Measurements from ENCODE around the gene SEMA3C.

Gene SEMA3C

DNA sequence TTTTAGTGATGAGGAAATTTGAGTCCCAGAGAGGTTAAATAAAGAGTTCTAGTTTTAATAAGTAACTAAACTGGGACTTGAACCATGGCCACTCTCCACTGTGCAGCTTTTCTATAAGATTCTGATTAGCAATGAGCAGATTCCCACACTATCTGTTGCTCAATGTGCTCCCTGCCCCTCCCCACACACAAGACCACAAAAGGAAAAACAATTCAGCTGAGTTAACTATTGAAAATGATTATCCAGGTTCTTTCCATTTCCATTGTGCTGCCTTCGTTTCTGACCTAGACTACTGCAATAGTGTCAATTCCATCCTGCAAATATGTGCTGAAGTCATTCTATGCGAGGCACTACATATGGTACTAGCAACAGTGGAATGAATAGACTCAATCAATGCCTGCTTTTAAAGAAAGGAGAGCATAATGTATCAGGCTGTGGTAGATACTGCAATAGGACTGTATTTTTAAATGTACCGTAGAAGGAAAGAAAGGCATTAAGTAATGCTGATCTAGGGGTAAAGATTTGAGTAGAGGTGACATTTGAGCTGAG is 97.0 kb downstream of the SEMA3C start:
- no peak for DNase-seq

DNA sequence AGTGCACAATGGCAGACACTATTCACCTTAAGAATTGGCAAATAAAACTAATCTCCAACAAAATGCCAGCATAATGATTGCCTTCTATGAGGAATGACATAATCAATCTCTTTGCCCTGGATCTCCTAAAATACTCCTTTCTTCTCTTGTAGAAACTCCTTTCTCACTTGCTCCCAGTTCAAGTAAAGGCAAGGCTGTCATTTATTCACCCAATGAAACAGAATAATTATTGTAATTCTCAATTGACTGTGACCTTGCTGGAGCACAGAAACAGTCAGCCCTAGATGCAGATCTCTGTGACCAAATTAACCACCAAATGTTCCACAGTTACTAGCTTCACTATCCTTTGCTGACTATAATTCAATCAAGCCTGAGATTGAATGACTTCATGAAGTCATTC is 99.3 kb downstream of the SEMA3C start:
- DNase-seq: no peak

DNA sequence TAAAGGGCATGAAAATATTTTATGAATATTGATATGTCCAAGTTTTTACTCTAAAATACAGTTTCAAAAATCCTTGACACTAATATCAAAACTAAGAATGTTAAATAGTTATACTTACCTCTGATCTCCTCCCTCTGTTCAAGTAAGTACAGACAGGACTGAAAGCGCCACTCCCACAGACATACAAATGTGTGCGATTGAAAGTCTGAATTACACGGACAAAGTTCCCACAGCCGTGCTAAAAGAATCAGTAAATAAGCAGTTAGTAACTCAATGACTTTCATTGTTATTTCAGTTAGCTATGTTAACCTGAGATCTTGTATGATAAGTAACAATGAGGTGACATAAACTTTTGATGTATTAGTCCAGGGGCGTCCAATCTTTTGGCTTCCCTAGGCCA is 100.7 kb downstream of the SEMA3C start:
- no peak for DNase-seq

DNA sequence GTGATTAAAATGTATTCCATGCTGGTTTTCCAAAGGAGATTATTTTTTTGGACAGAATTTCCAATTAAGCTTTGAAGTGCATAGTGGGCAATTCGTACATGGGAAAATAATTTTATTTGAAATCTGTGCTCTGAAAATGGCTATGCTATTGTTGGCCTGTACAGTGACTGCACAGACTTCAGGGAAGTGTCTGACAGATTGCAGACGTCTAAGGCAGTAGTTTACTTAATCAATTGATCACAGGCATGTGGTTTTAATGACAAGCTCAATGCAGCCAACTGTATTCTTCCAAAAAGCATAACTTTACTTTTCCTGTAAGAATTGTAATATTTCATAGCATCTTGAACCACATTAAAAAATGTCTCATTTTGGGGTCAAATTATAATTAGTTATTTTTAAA is 102.0 kb downstream of the SEMA3C start:
- DNase-seq: no peak

DNA sequence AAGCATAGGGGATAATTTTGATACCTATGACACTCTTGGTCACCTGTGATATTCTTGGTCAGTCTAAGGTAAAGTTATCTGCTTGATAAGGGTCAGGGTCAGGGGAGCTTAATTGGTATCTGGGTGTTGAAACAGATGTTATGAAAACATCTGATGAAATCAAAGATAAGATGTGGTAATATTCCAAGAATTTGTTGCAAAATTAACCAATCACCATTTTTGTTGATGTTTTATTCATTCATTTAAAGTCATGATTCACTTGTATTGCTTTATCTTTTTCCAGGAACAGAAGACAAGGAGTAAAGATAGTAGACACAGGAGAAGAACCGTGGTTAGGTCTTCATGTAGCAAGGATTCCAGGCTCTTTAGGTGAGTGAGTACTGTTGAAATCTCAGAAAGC is 103.1 kb downstream of the SEMA3C start:
- DNase-seq: no peak

DNA sequence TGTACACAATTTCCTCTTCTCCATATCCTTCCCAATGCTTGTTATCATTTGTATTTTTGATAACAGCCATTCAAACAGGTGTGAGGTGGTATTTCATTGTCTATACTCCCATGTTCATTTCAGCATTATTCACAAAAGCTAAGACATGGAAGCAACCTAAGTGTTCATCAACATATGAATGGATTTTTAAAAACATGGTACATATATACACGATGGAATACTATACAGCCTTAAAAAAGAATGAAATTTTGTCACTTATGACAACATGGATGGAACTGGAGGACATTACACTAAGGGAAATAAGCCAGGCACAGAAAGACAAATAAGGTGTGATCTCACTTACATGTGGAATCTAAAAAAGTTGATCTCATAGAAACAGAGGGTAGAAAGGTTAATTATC is 109.3 kb downstream of the SEMA3C start:
- DNase-seq: no peak

DNA sequence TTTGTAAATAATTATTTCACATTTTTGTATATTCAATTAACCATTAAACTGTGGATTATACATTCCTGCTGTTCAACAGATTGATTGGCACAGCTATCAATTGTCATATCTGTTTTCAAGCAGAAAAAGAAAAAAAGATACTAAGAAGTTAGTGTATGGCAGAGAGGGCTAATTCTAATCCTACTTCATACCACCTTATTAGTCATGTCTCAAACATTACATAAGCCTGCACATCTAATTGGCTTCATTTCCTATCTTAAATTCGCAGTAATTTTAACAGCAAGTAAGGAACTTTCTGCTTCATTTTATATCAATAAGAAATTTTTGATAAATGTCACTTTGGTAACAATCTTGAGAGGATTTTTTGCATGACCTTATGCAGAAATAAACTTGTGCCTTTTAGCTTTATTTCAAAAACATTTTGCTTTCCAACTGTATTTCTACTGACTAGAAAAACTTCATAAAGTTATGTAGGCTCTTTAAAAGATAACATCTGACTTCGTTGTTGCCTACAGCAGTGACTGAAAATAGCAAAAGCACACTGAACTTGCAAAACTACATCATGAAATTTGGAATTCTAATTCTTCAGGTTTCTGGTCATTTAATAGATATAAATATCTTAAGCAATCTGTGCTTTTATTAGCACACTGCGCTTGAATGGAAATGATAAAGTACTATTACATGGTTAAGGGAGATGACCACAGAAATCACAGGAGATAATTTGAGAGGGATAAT is 111.5 kb downstream of the SEMA3C start:
- no peak for DNase-seq

DNA sequence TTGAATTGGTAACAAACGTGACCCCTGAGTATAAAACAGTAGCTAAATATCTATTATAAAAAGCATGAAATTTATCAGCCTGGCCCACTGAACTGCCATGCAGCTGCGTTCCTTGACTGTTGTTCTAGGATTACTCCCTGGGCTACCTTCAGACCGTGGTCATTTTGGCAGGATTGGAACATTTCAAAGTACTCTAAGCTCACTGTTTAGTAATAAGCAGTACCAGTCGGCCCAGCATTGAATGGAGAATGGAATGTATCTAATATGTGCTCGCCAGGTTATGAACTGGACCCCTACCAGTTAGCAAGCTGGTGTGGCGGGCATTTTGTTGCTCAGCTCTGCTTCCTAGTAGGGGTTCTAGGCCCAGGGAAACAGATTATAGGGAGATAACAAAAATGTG is 112.2 kb downstream of the SEMA3C start:
- no peak for DNase-seq

DNA sequence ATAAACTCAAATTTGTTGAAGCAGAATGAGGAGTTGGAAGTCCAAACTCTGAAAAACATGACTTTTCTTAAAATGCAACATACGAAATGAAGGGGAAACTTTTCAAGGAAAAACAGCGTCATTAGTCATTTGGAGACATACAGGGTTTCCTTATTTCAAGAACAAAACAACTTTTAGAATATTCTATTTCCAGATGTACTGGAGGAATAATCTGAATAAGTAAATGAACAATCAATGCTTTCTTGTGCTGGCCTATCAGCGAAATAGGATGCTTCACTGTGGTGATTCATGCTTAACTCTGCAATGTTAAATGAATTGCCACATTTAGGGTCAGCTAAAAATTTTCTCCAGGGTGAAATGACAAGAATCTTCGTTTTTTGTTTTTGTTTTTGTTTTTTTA is 114.3 kb downstream of the SEMA3C start:
- no peak for DNase-seq

DNA sequence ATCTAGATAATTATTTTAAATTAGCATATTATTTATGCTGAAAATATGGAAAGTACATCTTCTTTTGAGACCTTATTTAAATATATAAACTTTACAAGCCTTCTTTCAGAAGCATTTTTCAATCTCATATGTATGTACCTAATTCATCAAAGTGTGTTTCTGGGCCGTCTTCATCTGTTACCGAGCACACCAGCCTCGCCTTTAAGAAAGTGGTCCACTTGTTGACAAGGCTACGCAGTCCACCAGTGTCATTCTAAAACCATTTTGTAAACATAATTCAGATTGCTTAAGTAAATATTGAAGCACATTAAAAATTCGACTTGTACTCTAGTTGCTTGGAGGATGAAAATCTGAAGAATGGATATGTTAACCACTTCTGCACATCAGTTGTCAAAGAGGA is 116.3 kb downstream of the SEMA3C start:
- DNase-seq: no peak

DNA sequence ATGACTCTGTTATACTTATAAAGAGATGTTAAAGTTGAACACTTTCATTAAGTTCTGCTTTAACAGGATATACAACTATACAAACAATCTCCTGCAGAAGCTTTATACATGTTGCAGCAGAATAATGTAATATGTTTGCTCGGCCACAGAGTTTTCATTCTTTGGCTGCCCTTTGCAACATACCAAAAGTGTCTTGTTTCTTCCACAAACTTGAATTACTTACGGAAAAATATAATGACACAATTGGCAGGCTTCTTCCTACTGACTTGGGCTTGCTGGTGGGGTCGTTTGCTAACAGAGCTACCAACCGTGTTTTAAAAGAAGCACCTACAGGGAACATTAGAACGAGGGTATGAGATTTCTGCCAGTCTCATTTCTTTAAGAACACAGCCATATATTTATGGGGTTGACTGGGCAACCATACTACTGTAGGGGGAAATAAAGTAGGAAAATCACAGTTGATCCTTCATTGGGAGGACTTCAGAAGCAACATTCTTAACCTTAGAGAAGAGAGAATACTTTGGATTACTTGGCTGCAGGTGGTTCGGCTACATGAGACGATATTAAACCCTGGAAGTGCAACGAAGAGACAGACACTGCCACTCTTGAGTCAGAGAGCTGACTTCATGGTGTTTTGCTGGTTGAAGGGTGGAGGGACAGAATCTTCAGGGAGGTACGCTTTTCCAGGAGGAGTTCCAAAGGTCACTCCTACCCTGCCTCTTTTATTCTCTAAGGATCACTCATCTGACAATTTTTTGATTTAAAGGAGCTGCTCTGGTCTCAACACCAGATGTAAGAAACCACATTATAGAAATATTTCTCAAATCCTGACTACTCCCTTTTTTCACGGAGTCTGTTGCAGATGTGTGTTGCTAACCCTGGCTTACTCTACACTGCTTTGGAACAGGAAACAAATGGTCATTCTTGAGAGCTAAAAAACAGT is 123.9 kb downstream of the SEMA3C start:
- no peak for DNase-seq

DNA sequence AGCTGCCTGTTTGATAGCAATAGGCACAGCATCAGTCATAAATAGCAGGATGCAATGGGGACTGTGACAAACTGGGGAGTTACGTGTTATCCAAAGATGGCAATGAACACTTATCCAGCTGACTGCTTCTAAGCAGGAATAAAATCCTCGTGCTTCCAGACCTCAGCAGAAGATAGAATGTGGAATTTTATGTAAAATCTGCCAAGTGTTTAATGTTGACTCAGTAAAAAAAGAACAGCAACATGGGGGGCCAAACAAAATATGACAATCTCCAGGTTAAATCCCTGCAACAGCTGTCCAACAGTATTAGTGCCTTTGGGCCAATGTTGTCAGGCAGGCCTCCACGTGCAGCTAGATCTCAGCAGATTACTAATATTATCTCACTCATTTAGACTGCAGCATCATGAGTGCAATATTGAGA is 127.3 kb downstream of the SEMA3C start:
- DNase-seq: no peak

DNA sequence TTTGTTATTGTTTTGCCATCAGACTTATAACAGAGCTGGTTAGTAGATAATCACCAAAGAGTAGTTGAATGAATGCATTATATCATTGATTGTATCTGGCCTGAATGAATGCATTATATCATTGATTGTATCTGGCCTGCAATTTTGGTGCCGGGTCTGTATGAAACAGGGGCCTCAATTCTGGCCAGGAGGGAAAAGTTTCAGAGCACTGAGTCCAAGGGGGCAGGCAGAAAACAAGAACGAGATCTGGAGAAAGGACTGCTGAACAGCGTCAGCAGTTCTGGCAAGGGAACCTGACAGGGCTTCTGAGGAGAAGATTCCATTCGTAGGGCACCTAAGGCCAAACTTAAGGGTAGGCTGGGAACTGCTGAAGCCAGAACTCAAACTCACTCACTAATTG is 128.0 kb downstream of the SEMA3C start:
- DNase-seq: no peak

DNA sequence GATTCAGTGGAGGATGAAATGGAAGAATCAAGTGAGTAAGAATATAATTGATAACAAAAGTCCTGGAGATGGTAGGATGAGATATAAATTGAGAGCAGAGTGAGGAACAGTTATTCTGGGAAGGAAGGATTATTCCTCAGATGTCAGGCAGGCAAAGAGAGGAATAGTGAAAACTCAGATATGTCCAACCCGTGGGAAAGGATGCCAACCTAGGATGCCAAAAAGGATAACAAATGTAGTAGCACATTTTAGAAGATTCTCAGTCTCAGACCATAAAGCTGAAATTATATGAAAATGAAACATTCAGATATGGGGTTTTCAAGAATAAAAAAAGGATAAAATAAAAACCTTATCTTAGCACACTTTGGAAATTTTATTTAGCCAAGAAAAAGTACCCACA is 131.1 kb downstream of the SEMA3C start:
- no peak for DNase-seq

DNA sequence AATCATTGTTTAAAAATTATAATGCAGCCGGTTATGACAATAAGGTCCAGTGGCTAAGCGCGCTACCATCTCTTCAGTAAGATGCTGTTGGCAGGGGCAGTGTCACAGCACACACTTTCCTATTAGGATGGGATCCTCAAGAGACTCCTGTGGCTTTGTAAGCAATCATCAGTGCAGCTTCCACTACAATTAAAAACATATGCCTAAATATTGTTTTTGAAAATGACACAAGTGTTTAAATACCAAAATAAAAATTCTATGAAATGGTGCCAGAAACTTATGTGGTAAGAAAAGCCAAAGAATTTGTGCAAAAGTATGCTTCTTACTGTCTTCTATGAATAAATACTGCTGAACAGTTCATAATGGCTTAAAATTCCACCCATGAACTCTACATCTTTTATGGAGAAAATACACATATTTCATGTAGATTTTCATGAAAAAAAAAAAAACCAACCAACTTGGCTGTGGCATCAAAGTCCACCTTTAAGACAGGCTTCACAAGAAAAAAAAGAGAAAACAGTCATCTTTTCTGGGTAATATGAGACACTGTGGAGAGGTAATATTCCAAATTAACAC is 132.8 kb downstream of the SEMA3C start:
- DNase-seq: no peak

DNA sequence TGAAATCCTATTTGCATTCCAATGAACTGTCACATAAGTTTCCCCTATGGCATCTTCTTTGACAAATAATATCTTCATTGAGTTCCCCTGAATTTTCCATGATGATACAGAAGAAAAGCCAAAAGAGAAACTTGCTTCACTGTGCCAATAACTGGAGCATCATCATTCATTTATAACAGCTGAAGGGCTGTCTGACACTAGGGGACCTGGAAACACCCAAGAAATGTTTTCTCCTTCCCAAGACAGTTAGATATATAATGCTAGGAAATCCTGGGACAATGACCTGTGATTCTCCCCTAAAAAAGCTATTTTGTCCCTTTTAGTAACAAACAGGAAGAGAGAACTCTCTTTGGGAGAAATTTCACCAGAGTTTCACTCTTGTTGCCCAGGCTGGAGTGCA is 133.6 kb downstream of the SEMA3C start:
- DNase-seq: peak; percentile 17

DNA sequence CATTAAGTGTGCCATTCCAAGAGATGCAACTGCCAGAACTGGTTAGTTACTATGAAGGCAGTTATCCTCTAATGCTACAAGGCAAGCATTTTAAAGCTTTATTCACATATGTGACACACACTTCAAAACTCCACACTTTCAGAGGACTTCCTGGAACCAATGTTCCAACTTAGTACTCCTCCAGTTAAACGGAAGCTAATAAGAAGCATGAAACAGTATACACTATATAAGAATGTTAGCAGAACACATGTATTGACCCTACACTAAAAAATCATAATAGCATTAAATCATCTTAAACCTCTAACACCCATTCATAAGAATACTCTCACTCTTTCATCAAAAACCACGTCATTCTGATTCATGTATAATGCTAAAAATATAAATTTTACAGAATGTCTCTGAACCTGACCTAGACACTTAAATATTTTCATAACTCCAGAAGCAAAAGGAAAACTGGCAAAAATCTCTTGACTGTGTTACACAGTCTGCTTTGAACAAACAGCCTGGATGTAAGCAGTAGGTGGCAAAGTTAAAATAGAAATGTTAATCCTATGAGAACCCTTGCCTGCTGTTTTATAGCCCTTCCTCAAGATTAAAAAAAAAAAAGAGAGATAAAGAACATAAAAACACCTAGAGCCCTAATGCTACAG is 135.0 kb downstream of the SEMA3C start:
- DNase-seq: no peak

DNA sequence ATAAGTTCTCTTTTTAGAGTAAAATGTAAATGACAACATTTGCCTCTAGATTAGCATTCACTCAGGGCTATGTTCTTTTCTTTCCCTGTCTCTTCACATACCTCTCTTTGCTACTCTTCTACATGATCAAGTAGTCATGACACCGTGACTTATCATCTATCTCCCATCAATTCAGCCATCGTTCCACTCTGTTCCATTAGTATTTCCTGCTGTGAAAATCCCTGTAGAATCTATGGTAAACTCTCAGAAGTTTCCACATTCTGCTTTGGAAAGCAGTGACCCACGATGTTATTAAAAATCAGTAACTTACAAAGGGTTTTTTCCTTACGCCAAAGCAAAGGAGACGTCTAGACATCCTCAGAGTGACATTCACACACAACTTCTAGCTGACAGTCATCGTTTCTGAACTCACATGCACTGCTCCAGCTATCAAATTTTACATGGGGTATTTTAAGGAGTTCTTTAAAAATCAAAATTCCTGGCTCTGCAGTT is 135.6 kb downstream of the SEMA3C start:
- no peak for DNase-seq

DNA sequence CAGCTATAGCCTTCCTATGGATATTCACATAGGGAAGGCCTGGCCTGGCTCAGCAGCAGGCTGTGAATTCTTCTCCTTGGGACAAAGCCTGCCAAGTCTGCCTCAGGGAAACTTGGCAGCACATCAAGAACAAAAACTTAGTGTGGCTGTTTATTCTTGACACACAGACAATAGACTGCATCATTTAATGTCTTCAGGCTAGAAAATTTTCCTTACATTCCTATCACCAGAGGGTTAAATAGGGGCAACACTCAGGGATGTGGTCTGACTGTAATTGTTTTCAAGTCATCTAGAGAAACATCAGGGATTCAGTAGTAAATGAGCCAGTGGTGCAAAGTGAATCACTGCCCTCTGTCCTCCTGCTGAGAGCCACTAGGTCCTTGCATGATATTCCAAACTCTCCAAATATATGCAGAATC is 137.3 kb downstream of the SEMA3C start:
- DNase-seq: no peak

DNA sequence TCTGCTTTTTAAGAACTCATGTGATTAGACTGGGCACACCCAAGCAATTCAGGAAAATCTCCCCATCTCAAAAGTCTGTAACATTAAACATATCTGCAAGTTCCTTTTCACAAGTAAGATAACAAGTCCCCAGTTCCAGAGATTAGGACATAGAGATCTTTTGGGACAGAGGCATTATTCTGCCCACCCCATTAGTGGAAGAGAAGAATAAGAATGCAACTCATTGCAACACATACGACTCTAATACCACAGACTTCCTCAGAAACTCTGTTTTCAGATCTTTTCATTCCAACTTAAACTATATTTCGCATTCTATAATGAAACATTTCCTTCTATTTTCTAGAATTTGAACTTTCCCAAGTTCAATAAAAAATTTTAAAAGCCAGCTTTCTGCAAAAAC is 137.7 kb downstream of the SEMA3C start:
- peak; percentile 15 for DNase-seq

DNA sequence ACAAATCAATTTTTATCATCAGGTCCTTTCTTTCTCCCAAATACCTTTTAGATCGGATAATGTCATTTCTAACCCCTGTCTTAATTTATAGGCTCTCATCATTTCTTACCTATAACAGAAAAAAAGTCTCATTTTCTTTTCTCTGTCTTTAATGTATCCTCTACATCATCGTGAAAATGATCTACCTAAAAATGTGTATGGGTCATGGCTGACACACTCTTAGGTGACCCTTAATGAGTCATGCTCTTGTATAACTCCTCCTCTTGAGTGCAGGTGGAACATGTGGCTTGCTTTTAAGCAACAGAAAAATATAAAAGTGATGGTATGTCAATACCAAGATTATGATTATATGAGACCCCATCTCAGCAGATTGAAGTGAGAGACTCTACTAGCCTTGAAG is 139.4 kb downstream of the SEMA3C start:
- no peak for DNase-seq

DNA sequence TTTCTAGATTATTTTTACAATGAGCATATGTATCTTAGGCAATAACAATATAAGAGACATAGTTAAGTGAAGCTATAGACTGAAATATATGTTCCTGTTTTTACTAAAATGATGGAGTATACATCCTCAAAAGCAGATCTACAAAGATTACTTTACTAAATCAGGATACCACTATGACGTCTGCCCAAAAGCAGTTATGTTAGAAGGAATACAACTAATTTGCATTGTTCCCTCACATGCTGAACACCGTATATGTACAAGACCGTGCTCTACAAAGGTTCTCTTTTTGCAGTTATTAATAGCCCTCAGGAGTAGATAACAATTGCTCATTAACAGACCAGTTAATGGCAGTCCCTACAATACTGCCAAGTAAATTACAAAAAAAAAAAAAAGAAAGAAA is 143.0 kb downstream of the SEMA3C start:
- peak; percentile 22 for DNase-seq

DNA sequence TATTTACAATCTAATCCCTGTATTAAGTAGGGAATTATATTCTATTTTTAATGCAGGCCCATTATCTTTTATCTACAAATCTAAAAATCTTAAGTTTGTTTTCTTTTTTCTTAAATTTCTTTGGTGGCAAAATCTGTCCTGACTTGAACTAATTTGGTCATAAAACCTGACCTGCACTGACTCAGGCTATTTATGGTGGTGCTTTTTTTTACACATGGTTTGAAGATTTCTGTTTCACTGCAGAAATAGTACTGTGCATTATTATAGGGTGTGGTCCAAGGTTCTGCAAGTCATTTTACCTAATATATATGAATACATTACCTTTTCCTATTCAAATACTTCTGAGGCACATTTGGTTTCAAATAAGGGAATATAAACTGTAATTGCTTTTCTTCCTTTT is 143.4 kb downstream of the SEMA3C start:
- DNase-seq: no peak

Measured in suppressor macrophage treated with lipopolysaccharide for 4 hours (primary cell).